A549 (cell line): ENCODE measurements around the gene OSBPL6.

Experiments used
- CEBPB ChIP-seq, 2 experiments: fragments of >200 bp in 1 of 2; sonication (Bioruptor Twin) in 1 of 2; formaldehyde crosslinking in 1 of 2; IDR thresholded peaks; 2 replicates each; pipeline ENCODE4 v1.6.1; 2012 to 2016
- CHD2 ChIP-seq: fragments of 150-350 bp; IDR thresholded peaks from 2 replicates; pipeline ENCODE4 v1.6.1; 2014; ENCODE audit warnings: low read length; ENCODE audit not compliant: partially characterized antibody
- EP300 ChIP-seq, 2 experiments: fragments of >200 bp; sonication (Bioruptor Twin); formaldehyde crosslinking; IDR thresholded peaks; 2 replicates in 1 of 2; 3 replicates in 1 of 2; pipeline ENCODE4 v1.6.1; 2016 to 2017
- POLR2A ChIP-seq: IDR thresholded peaks from 2 replicates; pipeline ENCODE4 v1.6.1; 2012; ENCODE audit warnings: mild to moderate bottlenecking, low read length
- SMC3 ChIP-seq: fragments of >200 bp; sonication (Bioruptor Twin); formaldehyde crosslinking; IDR thresholded peaks from 3 replicates; pipeline ENCODE4 v1.6.1; 2018; ENCODE audit warnings: inconsistent platforms
- TF ChIP-seq, protein P1 (sequence below): fragments of 200-600 bp; sonication (generic); IDR thresholded peaks from 2 replicates; pipeline ENCODE4 v1.6.1; 2016; ENCODE audit warnings: antibody characterized with exemption, mild to moderate bottlenecking, moderate library complexity

DNA sequence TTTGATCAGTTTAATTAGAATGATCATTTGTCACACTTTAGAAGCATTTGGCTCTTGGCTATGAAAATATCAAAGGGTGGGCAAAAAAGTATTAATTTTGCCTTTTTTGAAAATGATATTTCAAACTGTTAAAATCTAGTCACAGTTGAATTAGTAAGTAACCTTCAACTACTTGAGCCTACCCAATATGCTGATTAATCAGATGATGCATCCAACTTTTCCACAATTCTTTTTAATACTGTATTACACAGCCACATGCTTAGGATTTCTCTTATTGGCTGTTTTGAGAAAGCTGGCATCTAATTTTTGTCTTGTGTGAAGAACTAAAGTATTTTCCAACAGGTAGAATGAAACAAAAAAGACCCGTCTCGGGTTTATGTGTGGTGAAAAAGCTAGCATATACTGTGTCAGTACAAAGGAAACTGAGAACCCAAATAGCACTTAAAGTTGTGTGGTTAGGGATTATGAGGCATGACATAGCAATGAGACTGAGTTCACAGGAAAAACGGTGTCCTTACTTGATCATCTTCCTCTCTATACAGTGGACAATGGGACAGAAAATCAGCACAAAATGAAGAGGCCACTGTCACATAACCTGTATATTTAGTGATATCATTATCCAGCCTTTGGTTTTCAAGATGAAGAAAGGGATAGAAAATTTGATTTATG is 11.7 kb downstream of the OSBPL6 start:
- TF ChIP-seq EP300 (IDR thresholded peaks at IDR 0.05) (no peak), SMC3 (no peak), CHD2 (no peak), POLR2A (no peak), CEBPB (IDR thresholded peaks at IDR 0.05) (no peak)
- TF ChIP-seq, protein P1, sequence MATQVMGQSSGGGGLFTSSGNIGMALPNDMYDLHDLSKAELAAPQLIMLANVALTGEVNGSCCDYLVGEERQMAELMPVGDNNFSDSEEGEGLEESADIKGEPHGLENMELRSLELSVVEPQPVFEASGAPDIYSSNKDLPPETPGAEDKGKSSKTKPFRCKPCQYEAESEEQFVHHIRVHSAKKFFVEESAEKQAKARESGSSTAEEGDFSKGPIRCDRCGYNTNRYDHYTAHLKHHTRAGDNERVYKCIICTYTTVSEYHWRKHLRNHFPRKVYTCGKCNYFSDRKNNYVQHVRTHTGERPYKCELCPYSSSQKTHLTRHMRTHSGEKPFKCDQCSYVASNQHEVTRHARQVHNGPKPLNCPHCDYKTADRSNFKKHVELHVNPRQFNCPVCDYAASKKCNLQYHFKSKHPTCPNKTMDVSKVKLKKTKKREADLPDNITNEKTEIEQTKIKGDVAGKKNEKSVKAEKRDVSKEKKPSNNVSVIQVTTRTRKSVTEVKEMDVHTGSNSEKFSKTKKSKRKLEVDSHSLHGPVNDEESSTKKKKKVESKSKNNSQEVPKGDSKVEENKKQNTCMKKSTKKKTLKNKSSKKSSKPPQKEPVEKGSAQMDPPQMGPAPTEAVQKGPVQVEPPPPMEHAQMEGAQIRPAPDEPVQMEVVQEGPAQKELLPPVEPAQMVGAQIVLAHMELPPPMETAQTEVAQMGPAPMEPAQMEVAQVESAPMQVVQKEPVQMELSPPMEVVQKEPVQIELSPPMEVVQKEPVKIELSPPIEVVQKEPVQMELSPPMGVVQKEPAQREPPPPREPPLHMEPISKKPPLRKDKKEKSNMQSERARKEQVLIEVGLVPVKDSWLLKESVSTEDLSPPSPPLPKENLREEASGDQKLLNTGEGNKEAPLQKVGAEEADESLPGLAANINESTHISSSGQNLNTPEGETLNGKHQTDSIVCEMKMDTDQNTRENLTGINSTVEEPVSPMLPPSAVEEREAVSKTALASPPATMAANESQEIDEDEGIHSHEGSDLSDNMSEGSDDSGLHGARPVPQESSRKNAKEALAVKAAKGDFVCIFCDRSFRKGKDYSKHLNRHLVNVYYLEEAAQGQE = no peak
